Epithelial cell of umbilical artery (primary cell): Measurements from ENCODE around the gene FLG. TPM values are rescaled to one million over a fixed set of nuclear protein-coding genes. Genes with fewer than 3 reads are reported as not detected.

Source experiments
- total RNA-seq: library from RNA; depleted of rRNA; stranded (reverse); fragments of >200 nt; gene quantifications from 2 replicates; pipeline ENCODE4 v1.2.3, GENCODE V29; 2014

The FLG gene
- under 0.01 TPM in 1 of 2 replicates, not detected in the other for total RNA-seq

DNA sequence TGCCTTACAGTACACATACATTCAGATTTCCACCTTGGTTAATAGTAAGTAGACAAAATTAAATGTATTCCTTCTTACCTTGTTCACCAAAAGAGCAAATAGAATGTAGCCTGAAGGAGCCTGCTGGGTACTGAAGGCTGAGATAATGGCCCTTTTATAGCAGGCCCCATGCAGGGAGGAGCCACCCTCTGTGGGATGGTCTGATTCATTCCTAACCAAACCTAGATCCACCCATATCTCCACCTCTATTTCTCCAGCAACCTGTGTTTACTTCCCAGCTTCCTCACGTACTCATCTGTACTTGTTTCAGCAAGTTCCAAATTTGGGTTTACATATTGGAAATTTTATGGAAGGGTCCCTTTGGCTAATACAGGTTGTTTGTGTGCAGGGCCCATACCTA, at the start of gene FLG:
FLG (minus strand) TSS at position 129 of the 400 bp plus-strand sequence. CDS start 9,783 bp downstream, outside the sequence.

DNA sequence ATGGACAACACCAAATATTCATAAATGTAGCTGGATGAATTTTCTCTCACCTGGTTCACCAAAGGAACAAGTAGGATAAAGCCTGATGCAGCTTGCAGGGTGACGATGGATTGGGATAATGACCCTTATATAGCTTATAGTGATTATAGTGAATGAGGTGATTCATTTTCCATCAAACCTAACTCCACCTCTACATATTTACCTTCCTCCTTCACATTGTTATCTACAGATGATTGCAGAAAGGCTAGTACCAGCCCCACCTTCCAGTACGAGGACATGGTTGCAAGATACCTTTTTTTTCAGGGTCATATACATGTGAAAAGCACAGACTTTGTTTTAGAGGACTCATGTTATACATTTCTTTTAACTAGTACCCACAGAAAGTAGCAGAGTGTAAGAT, 34.9 kb upstream of the FLG start, which contains the start of gene FLG2:
FLG2 (minus strand) TSS at position 101 of the 400 bp plus-strand sequence. CDS start 1,122 bp downstream, outside the sequence.

Other genes with a start within 250 kb of the FLG start
- gene TCHHL1, start 236.2 kb downstream of the FLG start, total RNA-seq: not detected in 2 replicates
- not detected in 2 replicates for gene TCHH, start 209.8 kb downstream of the FLG start, total RNA-seq
- not detected in 2 replicates for gene RPTN, start 166.0 kb downstream of the FLG start, total RNA-seq
- gene HRNR, start 101.0 kb downstream of the FLG start, total RNA-seq: not detected in 2 replicates
- gene FLG2, start 34.8 kb upstream of the FLG start, total RNA-seq: under 0.01 TPM in 1 of 2 replicates, not detected in the other
- not detected in 2 replicates for gene CRNN, start 89.0 kb upstream of the FLG start, total RNA-seq
- not detected in 2 replicates for gene LCE5A, start 185.6 kb upstream of the FLG start, total RNA-seq
- not detected in 2 replicates for gene CRCT1, start 189.2 kb upstream of the FLG start, total RNA-seq
- gene LCE3E, start 241.5 kb upstream of the FLG start, total RNA-seq: not detected in 2 replicates